ENCODE measurements around the gene EPS8. TPM values are rescaled to one million over a fixed set of nuclear protein-coding genes. Genes with fewer than 3 reads are reported as not detected.

EPS8 gene
- polyA plus RNA-seq, 1 donor (not counting 4 experiments of a cell fraction or from before 2014, with no cell fraction given), result 4.0 TPM

GRCh38 chr12:15679151-15679550 is 110.0 kb downstream of the EPS8 start:
- DNase-seq (ENCODE audit: low read depth, low spot score) (no peak), FAIRE-seq (no peak)
- Histone ChIP-seq H3K4me2 (ENCODE audit: control insufficient read depth, extremely low read depth, insufficient read depth, low read depth, low read length) (no peak overlapping the region), H3K36me3 (ENCODE audit: control insufficient read depth in 2 of 2, extremely low read depth in 1 of 2, insufficient read depth in 2 of 2, low read length in 2 of 2) (no peaks in the 10 kb centered on the region), H3K9me3 (ENCODE audit: control insufficient read depth, low read depth, low read length) (no peaks in the 10 kb centered on the region), H3K27me3 (ENCODE audit: control insufficient read depth, extremely low read depth, insufficient read depth, low read length) (no peaks in the 10 kb centered on the region), H3K79me2 (ENCODE audit: control insufficient read depth, insufficient read depth, low read length) (no peaks in the 10 kb centered on the region), H4K20me1 (ENCODE audit: control insufficient read depth, extremely low read depth, insufficient read depth, low read length) (no peaks in the 10 kb centered on the region), H3K27ac (ENCODE audit: control insufficient read depth, insufficient read depth, low read length) (no peak overlapping the region), H3K9ac (ENCODE audit: control insufficient read depth, extremely low read depth, insufficient read depth, low read length) (no peak overlapping the region), H2AFZ (ENCODE audit: control insufficient read depth, low read length) (no peak overlapping the region), H3K4me3 (ENCODE audit: control insufficient read depth in 2 of 3, extremely low read depth in 1 of 3, insufficient read depth in 2 of 3, low read depth in 1 of 3, low read length in 3 of 3) (no peak overlapping the region), H3K9me1 (ENCODE audit: control insufficient read depth, extremely low read depth, insufficient read depth, low read length) (no peaks in the 10 kb centered on the region), H3K4me1 (ENCODE audit: control insufficient read depth, extremely low read depth, insufficient read depth, low read length) (no peaks in the 10 kb centered on the region)
- dilution Hi-C loops (cut with MboI; ENCODE audit: extremely low pct_ligation_motif_present, low sequenced_read_pairs), result no loop called here
- TF ChIP-seq CTCF (optimal IDR thresholded peaks at IDR 0.05 in 1 of 3, IDR thresholded peaks at IDR 0.05 in 1 of 3, conservative IDR thresholded peaks at IDR 0.05 in 1 of 3; ENCODE audit: extremely low read depth in 1 of 3, insufficient read depth in 2 of 3, low read length in 3 of 3), result no peak
- TF ChIP-seq EZH2 (IDR thresholded peaks at IDR 0.05; ENCODE audit: low read length), result no peak

GRCh38 chr12:15677726-15678201 is 111.4 kb downstream of the EPS8 start:
- H3K4me3 ChIP-seq (ENCODE audit: control insufficient read depth in 2 of 3, extremely low read depth in 1 of 3, insufficient read depth in 2 of 3, low read depth in 1 of 3, low read length in 3 of 3), result no peak overlapping the region
- no peaks in the 10 kb centered on the region for H3K27me3 ChIP-seq (ENCODE audit: control insufficient read depth, extremely low read depth, insufficient read depth, low read length)
- no peak overlapping the region for H2AFZ ChIP-seq (ENCODE audit: control insufficient read depth, low read length)
- dilution Hi-C loops (cut with MboI; ENCODE audit: extremely low pct_ligation_motif_present, low sequenced_read_pairs), result no loop called here
- no peaks in the 10 kb centered on the region for H3K36me3 ChIP-seq (ENCODE audit: control insufficient read depth in 2 of 2, extremely low read depth in 1 of 2, insufficient read depth in 2 of 2, low read length in 2 of 2)
- TF ChIP-seq CTCF (optimal IDR thresholded peaks at IDR 0.05 in 1 of 3, IDR thresholded peaks at IDR 0.05 in 1 of 3, conservative IDR thresholded peaks at IDR 0.05 in 1 of 3; ENCODE audit: extremely low read depth in 1 of 3, insufficient read depth in 2 of 3, low read length in 3 of 3), result no peak
- TF ChIP-seq EZH2 (IDR thresholded peaks at IDR 0.05; ENCODE audit: low read length), result no peak
- H3K27ac ChIP-seq (ENCODE audit: control insufficient read depth, insufficient read depth, low read length), result no peak overlapping the region
- no peaks in the 10 kb centered on the region for H3K9me1 ChIP-seq (ENCODE audit: control insufficient read depth, extremely low read depth, insufficient read depth, low read length)
- H3K79me2 ChIP-seq (ENCODE audit: control insufficient read depth, insufficient read depth, low read length), result no peaks in the 10 kb centered on the region
- no peaks in the 10 kb centered on the region for H3K4me1 ChIP-seq (ENCODE audit: control insufficient read depth, extremely low read depth, insufficient read depth, low read length)
- H3K9ac ChIP-seq (ENCODE audit: control insufficient read depth, extremely low read depth, insufficient read depth, low read length), result no peak overlapping the region
- FAIRE-seq, result no peak
- no peaks in the 10 kb centered on the region for H3K9me3 ChIP-seq (ENCODE audit: control insufficient read depth, low read depth, low read length)
- H3K4me2 ChIP-seq (ENCODE audit: control insufficient read depth, extremely low read depth, insufficient read depth, low read depth, low read length), result no peak overlapping the region
- H4K20me1 ChIP-seq (ENCODE audit: control insufficient read depth, extremely low read depth, insufficient read depth, low read length), result no peaks in the 10 kb centered on the region
- no peak for DNase-seq (ENCODE audit: low read depth, low spot score)
